ENCODE data around the gene MRPL53. TPM values are rescaled to one million over a fixed set of nuclear protein-coding genes. Genes with fewer than 3 reads are reported as not detected.

Gene MRPL53
- total RNA-seq, 4 donors from 2014 or later, result 15.0 to 49.4 (median 40.9) TPM

GRCh38 chr2:74495440-74495839, 23.0 kb upstream of the MRPL53 start:
- H3K4me3 ChIP-seq (replicated peaks in 1 of 3), result no peak overlapping the region
- no peaks in the 10 kb centered on the region for H3K9me3 ChIP-seq
- WGBS, 2 donors, result 76 to 93% methylated on average over 1 of the region's 1 CpG
- no peak for DNase-seq
- H3K4me1 ChIP-seq, result peaks cover 21 to 26% of the 10 kb centered on the region in 2 donors
- no peak for TF ChIP-seq POLR2A (IDR thresholded peaks at IDR 0.05)
- TF ChIP-seq CTCF (IDR thresholded peaks at IDR 0.05), result no peak
- H3K27me3 ChIP-seq, result no peaks in the 10 kb centered on the region
- intact Hi-C loops (cut with DNase I), result no loop called here
- H3K27ac ChIP-seq, result no peak overlapping the region
- peaks cover 19 to 33% of the 10 kb centered on the region in 2 donors for H3K36me3 ChIP-seq

- 92 to 95% methylated on average over 3 of the region's 3 CpGs for WGBS, 2 donors
- intact Hi-C loops (cut with DNase I), result no loop called here
- Histone ChIP-seq H3K27me3 (no peaks in the 10 kb centered on the region), H3K4me3 (replicated peaks in 1 of 3) (no peak overlapping the region), H3K36me3 (peaks cover 25 to 40% of the 10 kb centered on the region in 2 donors), H3K27ac (no peak overlapping the region), H3K9me3 (no peaks in the 10 kb centered on the region), H3K4me1 (peaks cover 12 to 14% of the 10 kb centered on the region in 2 donors)
- DNase-seq, result no peak
- TF ChIP-seq CTCF (IDR thresholded peaks at IDR 0.05), result no peak
- TF ChIP-seq POLR2A (IDR thresholded peaks at IDR 0.05), result no peak
Measured at GRCh38 chr2:74493546-74493945, 21.1 kb upstream of the MRPL53 start.

GRCh38 chr2:74491648-74492544, 19.4 kb upstream of the MRPL53 start:
- intact Hi-C loops (cut with DNase I), result no loop called here
- H3K27ac ChIP-seq, result no peak overlapping the region
- no peaks in the 10 kb centered on the region for H3K9me3 ChIP-seq
- DNase-seq, result no peak
- no peak overlapping the region for H3K4me3 ChIP-seq (replicated peaks in 1 of 3)
- no peak for TF ChIP-seq CTCF (IDR thresholded peaks at IDR 0.05)
- H3K27me3 ChIP-seq, result no peaks in the 10 kb centered on the region
- H3K4me1 ChIP-seq, result no peaks in the 10 kb centered on the region
- peaks cover 29 to 40% of the 10 kb centered on the region in 2 donors for H3K36me3 ChIP-seq
- WGBS, 2 donors, result 95 to 99% methylated on average over 12 of the region's 12 CpGs

- intact Hi-C loops (cut with DNase I), result no loop called here
- WGBS, 2 donors, result 94 to 96% methylated on average over 8 of the region's 9 CpGs
- no peak for DNase-seq
- Histone ChIP-seq H3K27ac (no peak overlapping the region), H3K36me3 (peaks cover 29 to 48% of the 10 kb centered on the region in 2 donors), H3K4me3 (replicated peaks in 1 of 3) (no peak overlapping the region), H3K4me1 (no peaks in the 10 kb centered on the region), H3K9me3 (no peaks in the 10 kb centered on the region), H3K27me3 (no peaks in the 10 kb centered on the region)
- TF ChIP-seq CTCF (IDR thresholded peaks at IDR 0.05) (no peak), POLR2A (IDR thresholded peaks at IDR 0.05) (no peak)
Measured at GRCh38 chr2:74489906-74490305, 17.4 kb upstream of the MRPL53 start.
